ENCODE results near the gene NFIB. TPM values are rescaled to one million over a fixed set of nuclear protein-coding genes. Genes with fewer than 3 reads are reported as not detected.

NFIB gene
- total and polyA plus RNA-seq, 2 experiments from 2014 or later = 15.2 to 27.3 TPM

DNA sequence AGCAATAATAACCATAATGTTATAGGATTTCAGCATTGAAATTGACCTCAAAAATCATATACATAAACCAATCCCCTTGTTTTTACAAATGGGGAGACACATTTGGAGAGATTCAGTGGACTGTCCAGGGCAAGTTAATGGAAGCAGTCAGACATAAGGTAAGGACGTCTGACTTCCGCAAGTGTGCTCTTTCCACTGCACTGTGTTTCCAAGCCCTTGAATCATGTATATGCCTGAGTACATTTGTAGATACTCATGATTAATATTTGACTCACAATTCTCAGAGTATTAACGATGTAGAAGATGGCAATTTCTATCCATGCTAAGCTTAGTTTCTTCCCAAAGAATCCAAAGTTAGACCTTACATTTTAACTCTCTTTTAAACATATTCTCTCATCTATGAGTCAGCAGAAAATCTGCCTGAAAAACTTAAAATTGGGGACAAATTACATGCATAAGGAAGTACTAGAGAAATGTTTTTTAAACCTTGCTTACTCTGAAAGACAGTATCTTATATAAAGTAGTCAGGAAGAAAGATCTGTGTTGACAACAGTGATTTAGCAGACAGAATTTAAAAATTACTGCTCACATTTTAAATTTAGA, 165.3 kb downstream of the NFIB start:
- Histone ChIP-seq H3K27ac (no peak overlapping the region), H3K79me2 (peaks cover 3% of the 10 kb centered on the region), H3K4me2 (no peak overlapping the region), H3K9me3 (ENCODE audit: low read depth) (no peaks in the 10 kb centered on the region), H3K4me1 (ENCODE audit: insufficient read depth) (no peaks in the 10 kb centered on the region), H4K20me1 (ENCODE audit: insufficient read depth, poor library complexity, severe bottlenecking) (no peaks in the 10 kb centered on the region), H3K27me3 (no peaks in the 10 kb centered on the region), H2AFZ (no peak overlapping the region), H3K9me2 (replicated peaks; ENCODE audit: insufficient read depth) (no peaks in the 10 kb centered on the region), H3K36me3 (replicated peaks; ENCODE audit: insufficient read depth, low read depth) (no peaks in the 10 kb centered on the region), H3K4me3 (no peak overlapping the region)
- TF ChIP-seq, protein P1, sequence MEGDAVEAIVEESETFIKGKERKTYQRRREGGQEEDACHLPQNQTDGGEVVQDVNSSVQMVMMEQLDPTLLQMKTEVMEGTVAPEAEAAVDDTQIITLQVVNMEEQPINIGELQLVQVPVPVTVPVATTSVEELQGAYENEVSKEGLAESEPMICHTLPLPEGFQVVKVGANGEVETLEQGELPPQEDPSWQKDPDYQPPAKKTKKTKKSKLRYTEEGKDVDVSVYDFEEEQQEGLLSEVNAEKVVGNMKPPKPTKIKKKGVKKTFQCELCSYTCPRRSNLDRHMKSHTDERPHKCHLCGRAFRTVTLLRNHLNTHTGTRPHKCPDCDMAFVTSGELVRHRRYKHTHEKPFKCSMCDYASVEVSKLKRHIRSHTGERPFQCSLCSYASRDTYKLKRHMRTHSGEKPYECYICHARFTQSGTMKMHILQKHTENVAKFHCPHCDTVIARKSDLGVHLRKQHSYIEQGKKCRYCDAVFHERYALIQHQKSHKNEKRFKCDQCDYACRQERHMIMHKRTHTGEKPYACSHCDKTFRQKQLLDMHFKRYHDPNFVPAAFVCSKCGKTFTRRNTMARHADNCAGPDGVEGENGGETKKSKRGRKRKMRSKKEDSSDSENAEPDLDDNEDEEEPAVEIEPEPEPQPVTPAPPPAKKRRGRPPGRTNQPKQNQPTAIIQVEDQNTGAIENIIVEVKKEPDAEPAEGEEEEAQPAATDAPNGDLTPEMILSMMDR (IDR thresholded peaks at IDR 0.05; ENCODE audit: poor library complexity) = no peak
- no peak for TF ChIP-seq EZH2phosphoT487 (IDR thresholded peaks at IDR 0.05; ENCODE audit: low read depth, severe bottlenecking, unreplicated experiment)
- TF ChIP-seq EZH2 (IDR thresholded peaks at IDR 0.05; ENCODE audit: borderline replicate concordance) = no peak
- WGBS (ENCODE audit: low lambda C conversion rate, missing lambda C conversion rate) = 91% methylated on average over 3 of the region's 3 CpGs
- no peak for DNase-seq (ENCODE audit: low spot score)

DNA sequence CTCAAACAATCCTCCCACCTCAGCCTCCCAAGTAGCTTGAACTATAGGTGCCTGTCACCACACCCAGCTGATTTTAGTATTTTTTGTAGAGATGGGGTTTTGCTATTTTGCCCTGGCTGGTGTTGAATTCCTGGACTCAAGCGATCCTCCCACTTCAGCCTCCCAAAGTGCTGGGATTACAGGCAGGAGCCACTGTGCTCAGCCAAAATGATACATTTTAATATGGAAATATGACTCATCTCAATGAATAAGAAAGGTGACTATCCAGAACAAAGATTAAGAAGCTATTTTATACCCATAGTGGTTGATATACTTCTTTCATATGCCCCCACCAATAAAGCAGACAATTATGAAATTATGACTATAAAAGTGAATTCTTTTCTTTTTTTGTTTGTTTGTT, 166.2 kb downstream of the NFIB start:
- Histone ChIP-seq H3K4me1 (ENCODE audit: insufficient read depth) (no peaks in the 10 kb centered on the region), H2AFZ (no peak overlapping the region), H3K4me2 (no peak overlapping the region), H3K9me3 (ENCODE audit: low read depth) (no peaks in the 10 kb centered on the region), H3K36me3 (replicated peaks; ENCODE audit: insufficient read depth, low read depth) (no peaks in the 10 kb centered on the region), H3K79me2 (peaks cover 3% of the 10 kb centered on the region), H3K27me3 (no peaks in the 10 kb centered on the region), H3K4me3 (no peak overlapping the region), H3K27ac (no peak overlapping the region), H3K9me2 (replicated peaks; ENCODE audit: insufficient read depth) (no peaks in the 10 kb centered on the region), H4K20me1 (ENCODE audit: insufficient read depth, poor library complexity, severe bottlenecking) (no peaks in the 10 kb centered on the region)
- no peak for DNase-seq (ENCODE audit: low spot score)
- TF ChIP-seq EZH2phosphoT487 (IDR thresholded peaks at IDR 0.05; ENCODE audit: low read depth, severe bottlenecking, unreplicated experiment) (no peak), EZH2 (IDR thresholded peaks at IDR 0.05; ENCODE audit: borderline replicate concordance) (no peak)
- TF ChIP-seq, protein P1 (IDR thresholded peaks at IDR 0.05; ENCODE audit: poor library complexity) = no peak
- 100% methylated on average over 1 of the region's 1 CpG for WGBS (ENCODE audit: low lambda C conversion rate, missing lambda C conversion rate)

DNA sequence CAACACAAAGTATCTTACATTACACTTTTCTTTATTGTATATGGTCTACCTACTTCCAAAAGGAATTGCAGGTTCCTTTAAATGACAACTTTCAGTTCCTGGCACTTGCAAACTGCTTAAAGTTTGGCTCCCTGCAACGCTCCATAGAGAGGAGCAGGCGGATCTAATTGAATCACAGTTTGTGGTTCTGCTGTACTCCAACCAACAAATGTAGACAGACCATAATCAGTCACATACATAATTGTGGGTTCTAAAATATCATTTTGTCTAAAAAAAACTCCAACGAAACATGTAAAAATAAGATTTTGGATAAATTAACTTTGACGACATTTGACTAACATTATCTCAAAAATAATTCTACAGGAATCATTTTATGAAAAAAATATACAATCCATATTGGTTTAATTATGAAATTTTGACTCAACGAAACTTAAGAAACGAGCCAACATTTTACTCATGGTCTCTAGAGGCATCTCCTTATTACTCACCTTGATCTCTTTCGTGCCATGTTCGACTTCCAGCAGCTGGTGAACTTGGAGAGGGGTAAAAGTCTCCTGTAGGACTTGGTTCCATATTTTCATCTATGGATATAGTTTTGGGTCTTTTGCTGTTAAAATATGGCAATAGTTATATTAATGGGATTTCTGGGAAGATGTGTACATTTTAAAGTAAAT, 167.6 kb downstream of the NFIB start:
- Histone ChIP-seq H3K4me1 (ENCODE audit: insufficient read depth) (no peaks in the 10 kb centered on the region), H3K36me3 (replicated peaks; ENCODE audit: insufficient read depth, low read depth) (no peaks in the 10 kb centered on the region), H3K79me2 (peaks cover 3% of the 10 kb centered on the region), H3K27me3 (no peaks in the 10 kb centered on the region), H3K4me2 (no peak overlapping the region), H3K27ac (no peak overlapping the region), H3K9me2 (replicated peaks; ENCODE audit: insufficient read depth) (no peaks in the 10 kb centered on the region), H3K4me3 (no peak overlapping the region), H3K9me3 (ENCODE audit: low read depth) (no peaks in the 10 kb centered on the region), H2AFZ (no peak overlapping the region), H4K20me1 (ENCODE audit: insufficient read depth, poor library complexity, severe bottlenecking) (no peaks in the 10 kb centered on the region)
- DNase-seq (ENCODE audit: low spot score) = no peak
- no peak for TF ChIP-seq EZH2phosphoT487 (IDR thresholded peaks at IDR 0.05; ENCODE audit: low read depth, severe bottlenecking, unreplicated experiment)
- TF ChIP-seq, protein P1 (IDR thresholded peaks at IDR 0.05; ENCODE audit: poor library complexity) = no peak
- TF ChIP-seq EZH2 (IDR thresholded peaks at IDR 0.05; ENCODE audit: borderline replicate concordance) = no peak
- WGBS (ENCODE audit: low lambda C conversion rate, missing lambda C conversion rate) = 96% methylated on average over 8 of the region's 8 CpGs

Measured in hepatocyte (in vitro differentiated cells).